GM18517 (cell line): Measurements from ENCODE around the gene MRTFA.
"Not testable (repeated sequence)": the region's sequence is repeated elsewhere in the genome, so short reads cannot be mapped to it uniquely, and the experiment has no call there.

ENCODE experiments used
- ATAC-seq: cut with Tn5 transposase; IDR thresholded peaks from one replicate; pipeline ENCODE4 v1.9.1; 2021; ENCODE audit warnings: mild to moderate bottlenecking, moderate library complexity; ENCODE audit not compliant: unreplicated experiment

MRTFA gene

GRCh38 chr22:40660730-40661129 lies 24.2 kb upstream of the MRTFA start:
- no peak for ATAC-seq

GRCh38 chr22:40659166-40659565 lies 22.6 kb upstream of the MRTFA start:
- ATAC-seq = no peak

DNA sequence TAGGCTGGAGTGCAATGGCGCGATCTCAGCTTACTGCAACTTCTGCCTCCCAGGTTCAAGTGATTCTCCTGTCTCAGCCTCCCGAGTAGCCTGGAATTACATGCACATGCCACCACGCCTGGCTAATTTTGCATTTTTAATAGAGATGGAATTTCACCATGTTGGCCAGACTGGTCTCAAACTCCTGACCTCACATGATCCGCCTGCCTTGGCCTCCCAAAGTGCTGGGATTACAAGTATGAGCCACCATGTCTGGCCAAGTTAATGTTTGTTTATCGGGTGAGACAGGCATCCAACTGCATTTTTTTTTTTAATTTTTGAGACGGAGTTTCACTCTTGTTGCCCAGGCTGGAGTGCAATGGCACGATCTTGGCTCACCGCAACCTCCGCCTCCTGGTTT lies 20.1 kb upstream of the MRTFA start:
- ATAC-seq = not testable (repeated sequence)

GRCh38 chr22:40655941-40656340 lies 19.4 kb upstream of the MRTFA start:
- ATAC-seq = not testable (repeated sequence)

DNA sequence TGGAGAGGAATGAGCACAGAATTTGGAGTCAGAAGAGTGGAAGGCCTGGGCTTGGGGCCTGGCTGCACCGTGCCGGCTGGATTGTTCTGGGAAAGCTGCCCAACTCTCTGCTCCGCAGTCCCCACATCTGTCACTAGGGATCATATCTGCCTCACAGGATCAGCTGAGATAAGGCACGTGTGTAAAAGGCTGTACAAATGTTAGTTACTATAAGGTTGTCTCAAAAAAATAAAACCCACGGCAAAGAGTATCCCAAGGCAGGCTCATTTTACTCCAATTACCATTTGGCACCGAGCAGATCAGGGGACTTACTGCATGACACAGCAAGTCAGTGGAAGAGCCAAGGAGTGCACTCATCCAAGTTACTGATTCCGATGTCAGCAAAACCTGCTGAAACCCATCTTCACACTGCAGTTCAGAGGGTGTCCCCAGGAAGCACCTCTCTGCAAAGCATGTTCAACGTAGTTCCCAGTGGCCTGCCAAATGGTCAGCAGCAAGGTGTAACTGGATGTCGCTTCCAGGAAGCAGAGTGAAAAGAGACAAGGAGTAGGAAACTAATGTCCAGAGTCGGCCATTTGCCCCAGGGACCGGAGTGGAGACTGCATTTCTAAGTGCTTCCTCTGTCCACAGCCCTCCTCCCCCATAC lies 18.1 kb upstream of the MRTFA start:
- ATAC-seq = no peak

DNA sequence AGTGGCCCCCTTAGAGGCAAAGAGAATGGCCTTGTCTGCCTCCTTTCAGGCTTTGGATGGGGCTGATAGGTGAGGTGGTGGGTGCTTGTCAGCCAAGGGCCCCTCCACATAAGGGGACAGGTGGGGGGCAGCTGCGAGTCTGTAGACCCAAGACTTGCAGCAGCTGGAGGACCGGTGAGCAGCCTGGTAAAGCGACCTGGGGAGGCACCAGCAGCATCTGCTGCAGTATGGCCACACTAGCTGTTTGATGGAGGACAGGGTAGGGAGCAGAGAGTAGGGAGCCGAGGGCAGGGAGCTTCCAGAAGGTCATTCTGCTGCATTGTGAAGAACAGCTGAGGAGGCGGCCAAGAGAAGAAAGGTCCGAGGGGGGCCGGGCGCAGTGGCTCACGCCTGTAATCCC lies 16.8 kb upstream of the MRTFA start:
- no peak for ATAC-seq

DNA sequence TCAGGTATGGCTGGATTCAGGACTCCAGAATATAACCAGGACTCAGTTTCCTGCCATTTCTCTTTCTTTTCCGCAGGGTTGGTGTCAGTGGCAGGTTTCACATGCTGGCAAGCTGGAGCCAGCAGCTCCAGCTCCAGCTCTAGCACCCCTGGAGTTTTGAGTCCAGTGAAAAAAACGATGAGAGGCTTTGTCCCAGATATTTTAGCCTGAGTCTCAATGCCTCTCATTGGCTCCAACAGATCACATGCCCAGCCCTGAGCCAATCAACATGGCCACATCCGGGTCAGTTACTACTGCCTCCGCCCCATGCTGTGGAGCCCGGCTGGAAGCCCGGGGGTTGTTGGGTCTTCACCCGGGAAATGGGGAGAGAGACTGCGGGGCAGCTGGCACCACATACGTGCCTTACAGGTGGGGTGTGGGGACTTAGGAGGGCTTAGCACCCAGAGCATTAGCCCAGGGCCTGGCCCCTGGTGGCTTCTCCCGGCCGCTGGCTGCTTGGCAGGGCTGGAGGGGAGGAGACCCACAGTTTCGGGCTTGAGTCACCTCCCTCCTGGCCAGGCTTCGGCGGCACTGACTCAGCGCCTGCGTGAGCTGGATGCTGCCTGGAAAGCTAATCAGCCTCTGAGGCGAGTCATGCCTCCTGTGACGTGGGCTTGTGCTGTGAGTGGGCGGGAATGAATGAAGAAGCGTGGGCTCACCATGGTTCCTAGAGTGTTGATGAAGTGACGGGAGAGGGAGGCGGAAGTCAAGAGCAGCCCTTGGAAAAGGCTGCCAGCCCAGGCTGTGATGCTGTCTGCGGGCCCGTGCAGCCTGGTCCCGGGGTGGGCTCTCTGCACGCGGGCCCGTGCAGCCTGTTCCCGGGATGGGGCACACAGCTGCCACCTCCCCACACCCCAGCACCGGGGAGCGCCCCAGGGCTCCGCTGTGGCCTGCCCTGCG lies 15.3 kb upstream of the MRTFA start:
- ATAC-seq = peak; percentile 76

DNA sequence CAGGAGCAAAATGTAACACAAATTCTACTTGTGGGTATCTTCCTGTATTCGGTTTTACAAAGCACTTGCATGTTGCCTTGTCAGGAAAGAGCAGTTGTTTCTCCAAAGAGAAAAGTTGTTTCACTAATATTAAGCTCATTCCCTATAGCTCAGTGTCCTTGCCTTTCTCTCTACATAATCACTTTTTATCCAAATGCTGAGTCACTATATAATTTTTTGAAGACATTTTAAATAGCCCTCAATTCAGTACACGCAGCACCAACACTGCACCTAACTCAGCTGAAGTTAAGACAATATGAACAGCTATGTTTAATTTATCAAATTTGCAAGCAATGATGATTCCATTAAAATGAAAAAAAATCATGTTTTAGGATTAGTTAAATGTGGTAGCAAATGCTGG lies 14.5 kb upstream of the MRTFA start:
- ATAC-seq = no peak

GRCh38 chr22:40648386-40648785 lies 11.9 kb upstream of the MRTFA start:
- ATAC-seq = no peak

- no peak for ATAC-seq
Observed at GRCh38 chr22:40645579-40646197, 9.2 kb upstream of the MRTFA start.

GRCh38 chr22:40642316-40642715 lies 5.8 kb upstream of the MRTFA start:
- ATAC-seq = no peak

DNA sequence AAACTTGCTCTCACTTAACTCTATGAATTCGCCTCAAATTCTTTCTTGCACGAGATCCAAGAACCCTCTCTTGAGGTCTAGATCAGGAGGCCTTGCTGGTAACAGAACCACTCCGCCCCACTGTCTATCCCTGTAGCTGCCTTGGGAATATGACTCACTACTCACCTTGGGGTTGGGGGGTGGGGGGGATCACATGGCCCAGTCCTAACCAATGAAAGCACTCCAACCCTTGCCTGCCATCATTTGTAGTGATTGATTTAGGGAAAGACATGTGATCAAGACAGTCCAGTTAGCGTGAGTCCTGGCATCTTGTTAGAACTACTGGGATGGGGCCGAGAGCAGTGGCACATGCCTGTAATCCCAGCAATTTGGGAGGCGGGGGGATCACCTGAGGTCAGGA lies 4.8 kb upstream of the MRTFA start:
- no peak for ATAC-seq

DNA sequence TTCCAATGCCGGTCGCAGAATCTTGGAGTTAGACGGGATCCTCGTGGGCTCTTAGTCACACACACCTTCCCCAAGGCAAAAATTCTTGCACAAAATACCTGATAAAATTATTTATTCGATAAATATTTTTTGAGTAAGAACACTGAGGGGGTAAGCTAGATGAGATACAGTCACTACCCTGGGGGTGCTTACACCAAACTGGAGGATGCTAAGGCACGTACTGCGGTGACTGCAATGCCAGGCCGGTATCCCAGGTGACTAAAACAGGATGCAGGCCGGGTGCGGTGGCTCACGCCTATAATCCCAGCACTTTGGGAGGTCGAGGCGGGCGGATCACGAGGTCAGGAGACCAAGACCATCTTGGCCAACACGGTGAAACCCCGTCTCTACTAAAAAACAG lies 1.7 kb upstream of the MRTFA start:
- no peak for ATAC-seq

DNA sequence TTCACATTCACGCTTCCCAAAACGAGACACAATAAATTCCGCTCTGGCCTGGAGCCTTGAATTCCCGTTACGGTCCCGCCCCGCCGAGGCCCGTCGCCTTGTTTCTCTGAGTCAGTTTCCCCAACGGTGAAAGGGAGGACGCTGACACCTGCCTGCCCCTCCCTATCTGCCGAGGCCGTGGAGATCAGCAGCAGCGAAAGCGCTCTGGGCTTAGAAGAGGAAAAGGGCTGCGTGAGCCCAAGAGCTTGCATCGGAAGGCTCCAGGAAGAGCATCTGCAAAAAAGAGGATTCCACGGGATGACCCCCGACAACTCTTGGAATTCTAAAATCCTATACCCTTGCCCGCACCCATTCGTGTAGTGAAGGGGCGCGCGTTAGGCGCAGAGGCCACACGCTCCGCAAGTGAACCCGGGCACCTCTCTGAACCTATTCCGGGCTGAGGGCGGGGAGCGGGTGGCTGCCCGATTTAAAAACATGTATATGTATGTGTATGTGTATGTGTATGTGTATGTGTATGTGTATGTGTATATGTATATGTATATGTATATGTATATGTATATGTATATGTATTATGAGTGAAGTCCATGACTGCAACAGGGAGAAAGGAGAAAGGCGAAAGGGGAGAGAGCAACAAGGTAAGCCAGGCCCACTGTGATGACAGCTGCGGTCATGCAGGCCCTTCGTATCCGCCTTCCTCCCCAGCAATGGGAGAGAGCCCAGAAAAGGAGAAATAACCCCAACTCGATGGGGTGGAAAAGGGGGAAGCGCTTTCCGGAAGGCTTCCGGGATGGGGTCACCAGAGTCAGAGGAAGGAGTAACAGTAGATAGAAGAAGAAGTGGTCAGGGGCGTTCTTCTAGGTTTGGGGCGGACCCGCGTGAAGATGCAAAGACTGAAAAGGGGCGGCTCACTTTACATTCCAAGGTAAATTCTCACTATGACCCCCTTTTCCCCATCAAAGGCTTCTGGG lies 948 bp upstream of the MRTFA start:
- ATAC-seq = peak; percentile 12

DNA sequence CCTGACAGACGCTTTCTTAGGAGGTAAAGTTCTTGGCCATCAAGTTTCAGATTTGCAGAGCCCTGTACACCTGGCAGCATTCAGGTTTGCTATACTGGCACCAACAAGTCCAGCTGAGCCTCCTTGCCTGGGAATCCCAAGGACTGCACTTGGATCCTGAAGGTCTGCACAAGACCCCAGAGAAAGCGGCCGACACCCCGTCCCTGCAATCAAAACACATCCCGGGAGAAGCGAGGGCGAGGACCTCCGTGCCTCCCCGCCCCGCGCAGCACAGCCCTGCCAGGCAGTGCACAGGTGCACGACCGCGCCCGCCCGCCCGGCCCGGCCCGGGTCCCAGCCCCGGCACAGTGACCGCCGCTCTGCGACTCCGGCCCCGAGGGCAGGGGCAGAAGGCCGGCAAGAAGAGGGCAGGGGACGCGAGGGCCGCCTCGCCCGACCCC lies 559 bp downstream of the MRTFA start:
- ATAC-seq = peak; percentile 17

GRCh38 chr22:40635043-40635939 lies 1.2 kb downstream of the MRTFA start:
- no peak for ATAC-seq

- no peak for ATAC-seq
Observed at GRCh38 chr22:40634119-40634903, 2.2 kb downstream of the MRTFA start.

DNA sequence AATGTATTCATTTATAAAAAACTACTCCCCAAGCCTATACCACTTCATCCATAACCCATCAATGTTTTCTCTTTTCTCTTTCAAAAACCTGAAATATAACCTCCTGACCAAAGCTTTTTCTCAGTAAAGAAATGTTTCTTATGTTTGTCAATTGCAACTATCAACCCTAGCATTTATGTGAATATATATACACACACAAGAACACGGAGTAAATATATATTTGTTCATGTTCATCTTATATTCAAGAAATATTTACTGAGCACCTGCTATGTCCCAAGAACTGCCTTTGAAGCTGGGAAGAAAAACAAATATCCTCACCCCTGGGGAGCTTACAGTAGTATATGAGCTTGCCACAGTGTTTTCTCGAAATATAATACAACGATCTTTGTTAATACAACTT lies 3.5 kb downstream of the MRTFA start:
- ATAC-seq = no peak

- ATAC-seq = no peak
Observed at GRCh38 chr22:40631925-40632324, 4.6 kb downstream of the MRTFA start.
